Stimulated activated CD8-positive, alpha-beta memory T cell treated with anti-CD3 and anti-CD28 coated beads, Interleukin-4, amount 100 ng/mL, for 1 hour (primary cell): ENCODE results near the gene DGKI.

Experiments
- DNase-seq, 2 donors: peaks; one replicate each; pipeline ENCODE4 v3.0.0-alpha.2; 2020; ENCODE audit warnings: low read depth in 2 of 2, low spot score in 1 of 2

DGKI gene

DNA sequence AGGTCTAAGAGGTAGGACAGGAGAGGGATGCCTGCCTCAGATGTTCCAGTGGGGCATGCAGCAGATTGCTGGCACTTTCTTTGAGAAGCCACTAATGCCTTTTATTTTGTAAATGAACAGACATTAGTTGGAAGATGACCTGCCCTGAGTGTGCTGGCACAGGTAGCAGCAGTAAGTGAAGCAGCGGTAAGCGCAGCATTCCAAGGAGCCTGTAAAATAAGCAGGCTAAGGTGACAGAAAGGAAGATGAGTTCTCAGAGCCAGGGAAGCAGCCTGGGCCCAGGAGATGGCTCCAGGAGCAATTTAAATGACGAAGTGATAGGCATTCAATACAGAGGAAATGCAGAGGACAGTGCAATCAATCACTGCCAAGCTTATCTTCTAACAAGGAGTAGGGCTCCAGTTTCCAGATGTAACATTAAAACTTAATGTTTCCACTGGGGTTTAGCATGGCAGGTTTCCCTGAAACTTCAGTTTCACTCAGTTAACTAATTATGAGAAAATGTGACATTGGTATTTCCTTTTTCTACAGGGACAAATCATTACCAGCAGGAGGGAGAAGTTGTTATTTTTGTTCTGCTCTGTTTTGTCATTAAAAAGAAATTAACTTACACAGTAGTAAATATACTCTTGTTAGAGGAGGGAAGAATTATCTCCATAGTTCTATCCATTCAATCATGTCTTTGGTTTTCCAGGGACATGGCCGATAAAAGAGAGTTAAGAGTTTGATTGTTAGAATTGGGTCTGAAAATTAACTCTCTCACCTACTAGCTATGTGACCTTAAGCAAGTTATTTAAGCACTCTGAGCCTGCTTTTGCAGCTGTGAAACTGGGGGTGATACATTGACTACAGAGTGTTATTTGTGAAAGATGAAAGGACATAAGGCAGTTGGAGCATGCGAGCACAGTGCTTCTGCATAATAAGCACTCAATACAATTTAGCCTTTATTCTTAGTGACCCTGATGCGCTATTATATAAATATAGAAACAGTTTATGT lies 406.6 kb downstream of the DGKI start:
- DNase-seq, result no peak

DNA sequence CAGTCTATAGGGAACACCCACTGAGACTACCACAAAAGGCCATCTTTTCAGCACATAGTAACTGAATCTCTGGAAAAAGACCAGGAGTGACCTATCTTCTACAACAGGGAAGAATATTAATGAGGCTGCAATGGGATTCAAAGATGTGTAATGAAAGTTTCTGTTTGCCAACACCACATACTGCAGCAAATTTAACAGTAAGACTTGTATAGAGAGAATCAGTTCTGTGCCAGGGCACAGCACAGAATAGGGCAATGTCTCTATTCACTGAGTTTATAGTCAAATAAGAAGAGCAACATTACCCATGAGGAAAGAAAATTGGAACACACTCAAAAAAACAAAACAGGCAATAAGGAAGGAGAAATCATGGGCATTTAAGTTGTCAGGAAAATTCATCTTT lies 411.8 kb downstream of the DGKI start:
- no peak for DNase-seq

DNA sequence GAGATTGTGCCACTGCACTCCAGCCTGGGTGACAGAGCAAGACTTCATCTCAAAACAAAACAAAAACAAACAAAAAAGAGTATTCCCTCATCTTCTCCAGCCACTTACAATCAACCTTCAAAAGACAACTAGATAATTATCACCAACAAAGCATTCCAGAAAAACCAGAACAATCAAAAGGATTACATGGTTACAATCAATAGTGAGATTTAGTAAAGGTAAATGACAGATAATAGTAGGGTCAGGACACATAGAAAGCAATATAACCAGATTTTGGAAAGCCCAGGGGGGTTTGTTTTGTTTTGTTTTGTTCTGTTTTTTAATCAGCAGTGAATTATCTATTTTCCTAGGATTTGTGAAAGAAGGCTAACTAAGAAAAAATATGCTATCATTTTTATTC lies 412.2 kb downstream of the DGKI start:
- DNase-seq, result no peak

- no peak for DNase-seq
These were observed 423.5 kb downstream of the DGKI start for GRCh38 chr7:137423321-137423720.

DNA sequence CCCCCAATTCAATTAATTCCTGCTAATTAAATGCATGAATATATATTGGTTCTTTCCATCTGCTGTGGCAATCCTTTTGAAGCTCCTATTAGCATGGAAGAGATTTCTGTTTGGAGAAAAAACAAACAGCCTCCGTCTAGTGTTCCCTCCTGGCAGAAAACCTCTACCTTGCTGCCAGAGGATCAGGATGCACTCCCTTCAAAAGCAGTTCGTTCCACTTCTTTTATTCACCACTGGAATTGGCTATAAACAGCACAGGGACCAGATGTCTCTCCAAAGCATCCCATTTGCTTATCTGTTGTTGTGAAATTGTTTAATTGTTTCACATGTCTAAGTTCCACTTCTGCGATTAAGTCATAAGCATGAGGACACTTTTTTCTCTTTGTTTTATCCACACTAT lies 425.4 kb downstream of the DGKI start:
- no peak for DNase-seq

GRCh38 chr7:137418841-137419240 lies 427.9 kb downstream of the DGKI start:
- no peak for DNase-seq

DNA sequence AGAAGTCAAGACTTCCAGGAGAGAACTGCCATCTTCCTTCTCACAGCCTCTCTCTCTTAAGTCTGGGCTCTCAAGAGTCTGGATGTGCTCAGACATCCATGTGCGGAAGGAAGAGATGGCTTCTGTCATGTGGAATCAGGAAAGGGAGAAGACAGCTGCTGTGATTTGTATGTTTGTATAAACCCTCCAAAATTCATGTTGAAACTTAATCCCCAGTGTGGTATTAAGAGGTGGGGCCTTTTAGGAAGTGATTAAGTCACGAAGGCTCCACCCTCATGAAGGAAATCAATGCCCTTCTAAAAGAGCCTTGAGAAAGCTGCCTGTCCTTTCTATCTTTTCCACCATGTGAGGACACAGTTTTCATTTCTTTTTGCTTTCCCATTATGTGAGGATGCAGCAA lies 429.3 kb downstream of the DGKI start:
- DNase-seq, result no peak

DNA sequence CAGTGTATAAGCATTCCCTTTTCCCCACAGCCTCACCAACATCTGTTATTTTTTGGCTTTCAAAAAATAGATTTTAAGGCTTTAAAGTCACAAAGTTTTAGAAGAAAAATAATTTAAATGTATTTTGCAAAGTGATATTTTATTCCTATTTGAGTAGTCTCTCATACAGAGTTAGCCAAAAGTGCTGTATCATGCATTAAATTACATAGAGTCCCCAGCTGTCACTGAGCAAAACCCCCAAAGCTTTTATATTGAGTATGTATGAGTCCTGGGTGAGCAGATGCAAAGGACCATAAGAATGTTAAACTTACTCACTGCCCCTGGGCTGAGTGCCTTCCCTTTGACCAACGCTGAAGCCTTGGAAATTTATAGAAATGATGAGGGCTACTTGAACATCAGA lies 432.9 kb downstream of the DGKI start:
- DNase-seq, result no peak

GRCh38 chr7:137411446-137411845 lies 435.3 kb downstream of the DGKI start:
- DNase-seq, result no peak

DNA sequence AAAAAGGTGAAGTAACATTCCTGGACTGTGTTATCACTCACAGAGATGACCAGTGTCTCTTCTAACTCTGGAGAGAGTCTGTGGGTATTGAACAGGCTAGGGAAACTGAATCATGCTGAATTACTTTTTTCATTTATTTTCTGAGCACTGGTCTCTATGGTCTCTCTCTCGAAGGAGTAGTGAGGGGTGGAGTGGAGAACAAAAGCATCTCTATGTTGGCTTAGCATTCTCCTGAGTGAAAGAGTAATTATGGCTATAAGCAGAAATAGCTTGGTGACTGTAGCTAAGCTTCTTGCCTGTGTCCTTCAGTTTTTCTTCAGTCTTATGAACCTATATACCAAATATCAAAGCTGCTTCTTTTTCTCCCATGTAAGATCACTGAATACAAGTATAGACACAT lies 438.6 kb downstream of the DGKI start:
- DNase-seq, result no peak

DNA sequence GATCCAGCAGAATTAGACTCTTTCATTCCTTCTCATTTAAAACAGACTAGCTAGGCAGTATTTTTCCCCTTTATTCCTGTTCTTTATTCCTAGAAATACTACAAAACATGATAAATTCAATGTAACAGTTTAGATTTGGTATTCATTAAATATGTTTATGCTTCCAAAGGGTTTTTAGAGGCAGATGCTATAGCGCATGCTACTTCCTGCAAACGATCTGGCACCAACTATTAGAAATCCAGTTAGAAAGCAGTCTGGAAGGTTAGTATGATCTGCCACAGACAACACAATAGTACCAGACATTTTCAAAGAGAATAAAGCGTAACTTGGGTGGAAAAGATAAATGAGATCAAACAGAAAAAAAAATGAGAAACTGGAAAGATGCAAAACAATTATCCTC lies 439.7 kb downstream of the DGKI start:
- DNase-seq, result no peak

DNA sequence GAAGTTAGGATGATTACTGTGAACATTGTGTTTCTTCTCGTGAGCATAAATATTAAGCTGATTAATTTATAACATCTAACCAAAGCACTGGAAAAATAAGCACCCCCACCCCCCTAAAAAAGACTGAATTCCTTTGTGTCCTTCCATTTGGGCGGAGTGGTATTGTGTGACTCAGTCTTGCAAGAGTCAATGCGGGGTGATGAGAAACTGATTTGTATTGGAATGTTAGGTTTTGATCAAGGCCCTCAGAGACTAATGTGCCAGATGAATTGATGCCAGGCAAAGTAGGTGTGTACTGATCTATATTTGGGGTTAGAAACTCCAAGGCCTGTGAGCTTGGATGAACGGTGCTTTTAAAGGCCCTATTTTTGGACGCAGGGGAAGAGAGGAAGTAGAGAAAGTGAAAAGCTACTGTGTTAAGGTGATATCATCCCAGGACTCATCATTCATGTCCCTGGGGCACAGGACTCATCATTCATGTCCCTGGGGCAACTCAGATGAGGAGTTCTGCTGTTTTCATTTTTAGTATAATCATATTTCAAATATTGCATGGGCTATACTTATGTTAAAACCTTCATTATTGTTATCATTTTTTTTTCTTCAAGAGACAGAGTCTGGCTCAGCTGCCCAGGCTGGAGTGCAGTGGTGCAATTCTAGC lies 442.0 kb downstream of the DGKI start:
- DNase-seq, result no peak

DNA sequence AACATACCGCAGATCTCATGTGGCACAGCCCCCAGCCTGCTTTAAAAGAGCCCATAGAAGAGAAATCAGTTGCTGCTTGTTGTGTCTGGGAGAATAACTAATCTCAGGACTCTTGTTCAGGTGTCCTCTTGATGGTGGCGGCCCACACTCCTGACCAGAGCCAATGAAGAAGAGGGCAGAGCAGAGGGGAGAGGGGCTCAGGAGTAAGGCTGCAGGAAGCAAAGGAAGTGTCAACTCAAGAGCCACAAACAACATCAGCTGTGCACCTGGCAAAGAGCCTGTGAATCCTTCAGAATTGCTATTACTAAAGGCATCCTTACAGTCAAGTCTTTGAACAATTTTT lies 443.4 kb downstream of the DGKI start:
- DNase-seq, result no peak

DNA sequence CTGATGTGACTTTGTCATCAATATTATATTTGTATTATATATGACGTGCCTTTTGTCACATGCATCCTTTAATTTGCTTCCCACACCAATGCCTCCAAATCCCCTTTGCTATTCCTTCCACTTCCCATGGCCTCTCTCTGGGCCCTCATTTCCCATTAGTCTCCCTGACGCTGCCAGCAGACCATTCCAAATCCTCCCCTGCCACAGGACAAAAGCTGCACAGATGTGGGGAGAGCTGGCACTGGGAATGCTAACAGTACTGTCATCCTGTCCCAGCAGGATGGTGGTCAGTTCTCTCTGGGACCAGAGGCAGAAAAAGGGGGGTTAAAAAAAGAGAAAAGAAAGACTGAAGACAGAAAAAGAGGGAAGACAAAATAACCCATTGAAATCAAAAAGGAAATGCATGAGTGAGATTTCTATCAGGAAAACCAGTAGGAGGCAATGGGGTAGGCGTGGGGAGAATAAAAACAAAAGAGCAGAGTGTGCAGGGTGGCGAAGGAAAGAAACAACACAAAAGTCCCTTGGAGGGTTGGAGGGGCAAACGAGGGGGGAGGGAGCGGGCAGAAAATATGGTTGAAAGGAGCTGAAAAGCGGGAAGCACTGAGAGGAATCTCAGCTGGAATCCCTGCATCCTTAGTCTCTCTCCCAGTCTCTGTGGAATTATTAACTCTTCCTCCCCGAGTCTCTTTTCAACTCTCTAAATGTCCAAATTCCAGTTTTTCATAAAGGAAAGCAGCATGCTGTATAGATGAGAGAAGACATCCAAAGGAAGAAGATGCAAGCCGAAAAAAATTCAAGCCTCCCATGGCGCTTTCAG lies 444.0 kb downstream of the DGKI start:
- DNase-seq, result no peak

DNA sequence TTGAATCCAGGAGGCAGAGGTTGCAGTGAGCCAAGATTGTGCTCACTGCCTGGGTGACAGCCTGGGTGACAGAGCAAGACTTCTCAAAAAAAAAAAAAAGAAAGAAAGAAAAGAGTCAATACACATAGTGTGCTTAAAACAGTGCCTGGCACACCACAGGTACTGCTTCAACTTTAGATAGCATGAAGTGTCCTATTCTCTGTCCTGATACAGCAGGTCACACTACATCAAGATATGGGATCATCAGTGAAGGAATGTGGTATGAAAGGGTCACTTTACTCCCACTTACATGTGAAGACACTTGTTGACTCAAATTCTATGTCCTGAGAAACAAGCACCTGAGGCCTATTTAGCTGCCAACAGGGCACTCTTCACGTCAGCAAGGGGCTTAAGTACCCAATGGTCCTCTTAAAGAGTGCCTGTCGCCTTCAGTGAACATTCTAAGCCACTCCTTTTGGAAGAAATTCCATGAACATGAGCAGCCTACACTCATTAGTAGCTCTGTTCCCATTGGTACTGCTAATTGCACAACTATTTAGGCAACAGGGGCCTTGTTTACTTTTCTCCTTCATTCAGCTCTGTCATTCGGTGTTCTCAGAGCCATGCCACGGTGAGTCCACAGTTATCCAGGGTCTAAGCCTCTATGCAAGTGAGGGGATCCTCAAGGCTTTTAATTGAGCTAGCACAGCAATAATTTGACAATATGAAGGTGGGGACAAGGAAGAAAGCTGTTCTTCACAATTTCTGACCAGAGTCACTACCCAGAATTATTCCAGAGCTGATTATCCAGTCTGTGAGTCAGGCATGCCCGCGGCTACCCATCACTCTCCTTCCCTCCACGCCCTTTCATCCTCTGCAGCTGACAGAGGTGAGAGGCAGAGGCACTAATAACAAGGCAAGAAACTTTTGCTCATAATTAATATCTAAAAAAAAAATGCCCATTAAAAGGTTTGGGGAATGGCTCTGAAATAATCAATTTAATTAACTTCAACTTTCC lies 446.6 kb downstream of the DGKI start:
- no peak for DNase-seq

DNA sequence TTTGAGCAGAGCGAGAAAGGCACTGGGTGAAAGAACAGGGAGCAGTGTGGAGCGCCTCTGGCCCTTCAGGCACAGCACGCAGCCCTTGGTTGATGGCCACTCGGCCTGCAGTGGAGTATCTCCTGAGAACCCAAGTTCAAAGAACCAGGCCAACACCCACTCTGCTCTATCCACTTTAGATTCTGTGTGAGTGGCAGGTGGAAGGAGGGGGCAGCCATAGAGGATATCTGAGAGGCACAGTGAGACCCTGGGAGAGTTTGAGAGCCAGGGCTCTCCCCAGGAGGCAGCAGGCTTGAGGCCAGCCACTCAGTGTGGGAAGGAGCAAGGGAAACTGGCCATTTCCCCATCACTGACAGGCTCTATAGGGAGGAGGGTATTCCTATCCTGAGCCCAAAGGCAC lies 450.7 kb downstream of the DGKI start:
- no peak for DNase-seq

DNA sequence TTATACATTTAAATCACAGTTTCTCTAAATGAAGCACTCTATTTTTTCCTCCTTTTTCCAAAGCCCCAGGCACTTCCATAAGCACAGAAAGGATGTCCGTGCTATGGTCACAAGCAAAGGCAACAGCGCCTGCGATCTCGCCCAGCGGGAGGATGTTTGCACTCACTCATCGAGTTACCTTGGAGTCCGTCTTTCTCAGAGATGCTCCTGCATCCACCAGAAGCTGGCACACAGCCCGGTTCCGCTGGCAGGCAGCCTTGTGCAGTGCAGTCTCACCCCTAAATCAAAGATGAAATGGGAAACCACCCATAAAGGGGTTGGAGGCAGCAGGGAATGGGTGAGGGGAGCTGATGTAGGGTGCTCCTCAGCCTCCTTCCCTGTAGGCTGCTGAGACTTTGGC lies 451.4 kb downstream of the DGKI start:
- DNase-seq, result no peak

DNA sequence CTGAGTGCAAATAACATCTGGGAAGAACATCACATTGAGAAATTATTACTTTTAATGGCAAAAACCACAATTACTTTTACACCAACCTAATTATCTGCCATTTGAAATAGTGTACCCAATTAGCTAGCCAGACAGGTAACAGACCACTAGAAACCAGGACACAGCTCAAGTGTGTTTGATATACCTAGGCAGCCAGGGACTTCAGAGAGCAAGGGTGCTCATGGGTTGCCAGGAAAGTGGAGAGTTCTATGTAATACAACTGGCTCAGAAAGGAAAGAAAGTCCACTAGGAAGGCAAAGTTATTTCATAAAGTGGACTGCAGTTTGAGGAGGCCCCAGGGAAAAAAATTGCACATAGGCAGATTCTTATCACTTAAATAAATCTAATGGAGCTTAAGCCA lies 453.2 kb downstream of the DGKI start:
- DNase-seq, result no peak

DNA sequence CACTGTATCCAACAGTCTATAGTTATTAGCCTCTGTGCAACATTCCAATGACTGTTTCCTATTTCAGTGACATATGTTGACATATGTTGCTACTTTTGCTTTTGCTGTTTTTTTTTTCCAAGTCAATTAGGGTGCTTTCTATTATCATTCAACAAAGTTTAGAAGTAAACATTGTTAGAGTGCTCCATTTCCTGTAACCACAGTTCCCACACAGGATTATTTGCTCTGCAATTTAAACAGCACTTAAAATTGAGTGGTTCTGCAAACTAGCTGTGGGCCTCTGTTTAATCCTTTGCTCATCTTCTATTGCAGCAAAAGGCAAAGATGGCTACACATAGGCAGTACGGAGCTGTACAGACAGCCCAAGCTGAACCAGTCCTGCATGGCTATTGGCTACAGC lies 456.7 kb downstream of the DGKI start:
- no peak for DNase-seq

GRCh38 chr7:137388916-137389315 lies 457.9 kb downstream of the DGKI start:
- no peak for DNase-seq

GRCh38 chr7:137386966-137387365 lies 459.8 kb downstream of the DGKI start:
- DNase-seq, result no peak
